Measurements from ENCODE around the gene RAB35.

DNA sequence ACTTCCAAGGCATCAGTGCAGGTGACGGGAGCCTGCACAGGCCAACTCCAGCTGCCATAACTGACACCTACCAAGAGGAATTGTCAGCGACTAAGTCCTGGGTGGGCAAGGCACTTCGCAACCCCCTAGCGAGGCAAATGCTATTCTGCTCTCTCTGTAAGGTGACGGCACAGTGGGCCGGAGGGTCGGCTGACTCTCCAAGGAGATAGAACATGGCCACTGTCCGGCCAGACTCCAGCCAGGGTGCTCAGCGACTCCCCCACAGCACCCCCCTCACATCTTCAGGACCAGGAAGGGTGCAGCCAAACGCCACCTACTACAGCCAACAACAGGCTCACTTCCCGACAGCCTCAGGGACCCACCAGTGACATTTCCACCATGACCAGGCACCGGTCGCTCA lies 13.2 kb downstream of the RAB35 start:
- TF ChIP-seq, protein P1, sequence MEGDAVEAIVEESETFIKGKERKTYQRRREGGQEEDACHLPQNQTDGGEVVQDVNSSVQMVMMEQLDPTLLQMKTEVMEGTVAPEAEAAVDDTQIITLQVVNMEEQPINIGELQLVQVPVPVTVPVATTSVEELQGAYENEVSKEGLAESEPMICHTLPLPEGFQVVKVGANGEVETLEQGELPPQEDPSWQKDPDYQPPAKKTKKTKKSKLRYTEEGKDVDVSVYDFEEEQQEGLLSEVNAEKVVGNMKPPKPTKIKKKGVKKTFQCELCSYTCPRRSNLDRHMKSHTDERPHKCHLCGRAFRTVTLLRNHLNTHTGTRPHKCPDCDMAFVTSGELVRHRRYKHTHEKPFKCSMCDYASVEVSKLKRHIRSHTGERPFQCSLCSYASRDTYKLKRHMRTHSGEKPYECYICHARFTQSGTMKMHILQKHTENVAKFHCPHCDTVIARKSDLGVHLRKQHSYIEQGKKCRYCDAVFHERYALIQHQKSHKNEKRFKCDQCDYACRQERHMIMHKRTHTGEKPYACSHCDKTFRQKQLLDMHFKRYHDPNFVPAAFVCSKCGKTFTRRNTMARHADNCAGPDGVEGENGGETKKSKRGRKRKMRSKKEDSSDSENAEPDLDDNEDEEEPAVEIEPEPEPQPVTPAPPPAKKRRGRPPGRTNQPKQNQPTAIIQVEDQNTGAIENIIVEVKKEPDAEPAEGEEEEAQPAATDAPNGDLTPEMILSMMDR (conservative IDR thresholded peaks at IDR 0.05; ENCODE audit: low read depth, low read length): no peak
- TF ChIP-seq EZH2phosphoT487 (IDR thresholded peaks at IDR 0.05; ENCODE audit: borderline replicate concordance, low read length): no peak
